SU-DHL-6 (cell line): Measurements from ENCODE around the gene AGRN.
"Not testable (repeated sequence)": the region's sequence is repeated elsewhere in the genome, so short reads cannot be mapped to it uniquely, and the experiment has no call there.

Source experiments
- H2AFZ ChIP-seq: fragments of 200-600 bp; sonication (generic); 2 replicates; pipeline ENCODE4 v1.6.1; 2014; ENCODE audit warnings: low read depth, mild to moderate bottlenecking, moderate library complexity, mixed read lengths, antibody characterized with exemption, low read length; ENCODE audit not compliant: severe bottlenecking
- H3F3A ChIP-seq: fragments of 200-600 bp; shearing (Covaris generic); 2 replicates; pipeline ENCODE4 v1.6.0; 2016; ENCODE audit warnings: antibody characterized with exemption, mild to moderate bottlenecking; ENCODE audit not compliant: insufficient read depth
- H3K27ac ChIP-seq: fragments of 200-600 bp; sonication (generic); 2 replicates; pipeline ENCODE4 v1.5.1; 2016; ENCODE audit warnings: low read depth, mild to moderate bottlenecking, low read length, moderate library complexity, mixed read lengths
- H3K27me3 ChIP-seq: fragments of 200-600 bp; sonication (generic), shearing (Covaris generic); 2 replicates; pipeline ENCODE4 v1.6.0; 2014; ENCODE audit warnings: mild to moderate bottlenecking, low read length
- H3K36me3 ChIP-seq: fragments of 200-600 bp; sonication (generic); 2 replicates; pipeline ENCODE4 v1.6.1; 2014; ENCODE audit warnings: mild to moderate bottlenecking, low read length, mixed read lengths
- H3K4me2 ChIP-seq: fragments of 300-600, 200-600 bp; shearing (Covaris generic), sonication (generic); 2 replicates; pipeline ENCODE4 v1.6.0; 2014; ENCODE audit warnings: low read length, low read depth, mild to moderate bottlenecking; ENCODE audit not compliant: poor library complexity, severe bottlenecking
- H3K4me3 ChIP-seq: fragments of 200-600 bp; sonication (generic); 2 replicates; pipeline ENCODE4 v1.5.1; 2014; ENCODE audit warnings: antibody characterized with exemption, low read length, mild to moderate bottlenecking, mixed read lengths; ENCODE audit not compliant: insufficient read depth, poor library complexity, severe bottlenecking
- H3K79me2 ChIP-seq: fragments of 200-600 bp; sonication (generic); 2 replicates; pipeline ENCODE4 v1.6.1; 2014; ENCODE audit warnings: mild to moderate bottlenecking, low read length, moderate library complexity; ENCODE audit not compliant: insufficient read depth
- H3K9ac ChIP-seq: fragments of 200-600 bp; sonication (generic); 2 replicates; pipeline ENCODE4 v1.7.0; 2014; ENCODE audit warnings: mild to moderate bottlenecking, low read length
- H3K9me2 ChIP-seq: fragments of 200-600 bp; sonication (generic); replicated peaks from 2 replicates; pipeline ENCODE4 v1.6.1; 2014; ENCODE audit warnings: low read length; ENCODE audit not compliant: insufficient read depth
- H3K9me3 ChIP-seq: fragments of 200-600 bp; sonication (generic); 2 replicates; pipeline ENCODE4 v1.6.1; 2014; ENCODE audit warnings: low read length, mixed read lengths; ENCODE audit not compliant: insufficient read depth
- H4K20me1 ChIP-seq: fragments of 200-600 bp; sonication (generic); 2 replicates; pipeline ENCODE4 v1.6.1; 2014; ENCODE audit warnings: low read depth, mild to moderate bottlenecking, antibody characterized with exemption, low read length, moderate library complexity, mixed read lengths
- EZH2phosphoT487 ChIP-seq: fragments of 200-600 bp; sonication (generic), shearing (Covaris generic); conservative IDR thresholded peaks from 2 replicates; pipeline ENCODE4 v1.6.1; 2018; ENCODE audit warnings: mild to moderate bottlenecking, antibody characterized with exemption, low read length, moderate library complexity, mixed read lengths
- TF ChIP-seq, protein P1 (sequence below): fragments of 200-600 bp; sonication (generic); IDR thresholded peaks from one replicate; pipeline ENCODE4 v1.5.1; 2017; ENCODE audit warnings: antibody characterized with exemption, mild to moderate bottlenecking, low read length, moderate library complexity; ENCODE audit not compliant: insufficient read depth, poor library complexity, severe bottlenecking

AGRN gene

DNA sequence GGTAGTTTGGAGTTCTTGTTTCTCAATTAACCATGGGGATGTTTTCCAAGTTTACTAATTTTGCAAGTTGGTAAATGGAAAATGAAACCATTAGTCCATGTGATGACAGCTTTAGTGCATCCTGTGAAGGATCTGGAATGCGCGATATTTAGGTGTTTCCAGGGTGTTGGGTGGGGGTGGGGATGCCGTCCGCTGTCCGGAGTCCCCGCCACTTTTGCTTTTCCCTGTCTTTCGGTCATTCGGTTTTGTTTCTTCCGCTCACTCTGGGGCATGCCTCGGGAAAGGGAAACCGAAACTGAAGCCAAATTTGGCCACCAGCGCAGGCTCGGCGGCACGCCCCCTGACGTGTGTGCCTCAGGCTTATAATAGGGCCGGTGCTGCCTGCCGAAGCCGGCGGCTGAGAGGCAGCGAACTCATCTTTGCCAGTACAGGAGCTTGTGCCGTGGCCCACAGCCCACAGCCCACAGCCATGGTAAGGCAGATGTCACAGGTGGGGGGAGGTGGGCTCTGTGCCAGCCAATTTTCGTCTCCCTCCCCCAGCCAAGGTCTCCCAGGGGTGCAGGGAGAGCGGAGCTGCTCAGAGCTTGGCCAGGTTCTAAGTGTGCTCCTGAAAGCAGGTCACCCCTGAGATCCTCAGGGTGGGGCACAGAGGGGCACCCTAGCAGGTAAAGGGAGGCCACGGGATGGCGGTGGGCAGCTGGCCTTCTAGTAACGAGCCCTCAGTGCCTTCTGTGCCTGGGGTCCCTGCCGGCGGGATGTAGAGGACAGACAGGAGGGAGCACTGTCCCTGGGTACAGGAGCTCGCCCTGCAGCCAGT lies 6.6 kb upstream of the AGRN start, which contains the start of gene ISG15:
TSS of gene ISG15 (plus strand) at position 393 of the 817 bp plus-strand sequence. CDS start at position 470, 77 bp downstream.
- no peaks in the 10 kb centered on the region for H3K36me3 ChIP-seq
- H4K20me1 ChIP-seq, result no peaks in the 10 kb centered on the region
- H3K27me3 ChIP-seq, result no peaks in the 10 kb centered on the region
- H3K4me2 ChIP-seq, result peak within 1 kb of the TSS; percentile 60
- no peaks in the 10 kb centered on the region for H3K9me2 ChIP-seq
- peak within 1 kb of the TSS; percentile 26 for H3K4me3 ChIP-seq
- no peaks in the 10 kb centered on the region for H3K9me3 ChIP-seq
- H2AFZ ChIP-seq, result peak within 1 kb of the TSS; percentile 42
- no peaks in the 10 kb centered on the region for H3F3A ChIP-seq
- H3K79me2 ChIP-seq, result no peaks in the 10 kb centered on the region
- H3K9ac ChIP-seq, result peak within 1 kb of the TSS; percentile 33
- H3K27ac ChIP-seq, result no peak within 1 kb of the TSS
- TF ChIP-seq, protein P1, sequence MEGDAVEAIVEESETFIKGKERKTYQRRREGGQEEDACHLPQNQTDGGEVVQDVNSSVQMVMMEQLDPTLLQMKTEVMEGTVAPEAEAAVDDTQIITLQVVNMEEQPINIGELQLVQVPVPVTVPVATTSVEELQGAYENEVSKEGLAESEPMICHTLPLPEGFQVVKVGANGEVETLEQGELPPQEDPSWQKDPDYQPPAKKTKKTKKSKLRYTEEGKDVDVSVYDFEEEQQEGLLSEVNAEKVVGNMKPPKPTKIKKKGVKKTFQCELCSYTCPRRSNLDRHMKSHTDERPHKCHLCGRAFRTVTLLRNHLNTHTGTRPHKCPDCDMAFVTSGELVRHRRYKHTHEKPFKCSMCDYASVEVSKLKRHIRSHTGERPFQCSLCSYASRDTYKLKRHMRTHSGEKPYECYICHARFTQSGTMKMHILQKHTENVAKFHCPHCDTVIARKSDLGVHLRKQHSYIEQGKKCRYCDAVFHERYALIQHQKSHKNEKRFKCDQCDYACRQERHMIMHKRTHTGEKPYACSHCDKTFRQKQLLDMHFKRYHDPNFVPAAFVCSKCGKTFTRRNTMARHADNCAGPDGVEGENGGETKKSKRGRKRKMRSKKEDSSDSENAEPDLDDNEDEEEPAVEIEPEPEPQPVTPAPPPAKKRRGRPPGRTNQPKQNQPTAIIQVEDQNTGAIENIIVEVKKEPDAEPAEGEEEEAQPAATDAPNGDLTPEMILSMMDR, result no peak

DNA sequence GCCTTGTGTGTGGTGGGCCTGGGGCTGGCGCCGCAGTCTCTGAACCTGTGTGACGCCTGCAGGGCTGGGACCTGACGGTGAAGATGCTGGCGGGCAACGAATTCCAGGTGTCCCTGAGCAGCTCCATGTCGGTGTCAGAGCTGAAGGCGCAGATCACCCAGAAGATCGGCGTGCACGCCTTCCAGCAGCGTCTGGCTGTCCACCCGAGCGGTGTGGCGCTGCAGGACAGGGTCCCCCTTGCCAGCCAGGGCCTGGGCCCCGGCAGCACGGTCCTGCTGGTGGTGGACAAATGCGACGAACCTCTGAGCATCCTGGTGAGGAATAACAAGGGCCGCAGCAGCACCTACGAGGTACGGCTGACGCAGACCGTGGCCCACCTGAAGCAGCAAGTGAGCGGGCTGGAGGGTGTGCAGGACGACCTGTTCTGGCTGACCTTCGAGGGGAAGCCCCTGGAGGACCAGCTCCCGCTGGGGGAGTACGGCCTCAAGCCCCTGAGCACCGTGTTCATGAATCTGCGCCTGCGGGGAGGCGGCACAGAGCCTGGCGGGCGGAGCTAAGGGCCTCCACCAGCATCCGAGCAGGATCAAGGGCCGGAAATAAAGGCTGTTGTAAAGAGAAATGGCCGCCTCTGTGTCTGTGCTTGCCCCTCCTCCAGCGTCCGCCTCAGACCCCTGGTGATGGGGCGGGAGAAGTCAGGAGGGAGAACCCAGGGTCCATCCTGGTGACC lies 5.8 kb upstream of the AGRN start:
- Histone ChIP-seq H3K4me2 (peak overlapping the region; percentile 60), H3F3A (no peaks in the 10 kb centered on the region), H3K9ac (peak overlapping the region; percentile 33), H2AFZ (no peak overlapping the region), H3K27me3 (no peaks in the 10 kb centered on the region), H3K27ac (no peak overlapping the region), H4K20me1 (no peaks in the 10 kb centered on the region), H3K4me3 (peak overlapping the region; percentile 26), H3K36me3 (no peaks in the 10 kb centered on the region), H3K9me2 (no peaks in the 10 kb centered on the region), H3K9me3 (no peaks in the 10 kb centered on the region), H3K79me2 (no peaks in the 10 kb centered on the region)
- TF ChIP-seq EZH2phosphoT487, result no peak
- TF ChIP-seq, protein P1, result no peak

DNA sequence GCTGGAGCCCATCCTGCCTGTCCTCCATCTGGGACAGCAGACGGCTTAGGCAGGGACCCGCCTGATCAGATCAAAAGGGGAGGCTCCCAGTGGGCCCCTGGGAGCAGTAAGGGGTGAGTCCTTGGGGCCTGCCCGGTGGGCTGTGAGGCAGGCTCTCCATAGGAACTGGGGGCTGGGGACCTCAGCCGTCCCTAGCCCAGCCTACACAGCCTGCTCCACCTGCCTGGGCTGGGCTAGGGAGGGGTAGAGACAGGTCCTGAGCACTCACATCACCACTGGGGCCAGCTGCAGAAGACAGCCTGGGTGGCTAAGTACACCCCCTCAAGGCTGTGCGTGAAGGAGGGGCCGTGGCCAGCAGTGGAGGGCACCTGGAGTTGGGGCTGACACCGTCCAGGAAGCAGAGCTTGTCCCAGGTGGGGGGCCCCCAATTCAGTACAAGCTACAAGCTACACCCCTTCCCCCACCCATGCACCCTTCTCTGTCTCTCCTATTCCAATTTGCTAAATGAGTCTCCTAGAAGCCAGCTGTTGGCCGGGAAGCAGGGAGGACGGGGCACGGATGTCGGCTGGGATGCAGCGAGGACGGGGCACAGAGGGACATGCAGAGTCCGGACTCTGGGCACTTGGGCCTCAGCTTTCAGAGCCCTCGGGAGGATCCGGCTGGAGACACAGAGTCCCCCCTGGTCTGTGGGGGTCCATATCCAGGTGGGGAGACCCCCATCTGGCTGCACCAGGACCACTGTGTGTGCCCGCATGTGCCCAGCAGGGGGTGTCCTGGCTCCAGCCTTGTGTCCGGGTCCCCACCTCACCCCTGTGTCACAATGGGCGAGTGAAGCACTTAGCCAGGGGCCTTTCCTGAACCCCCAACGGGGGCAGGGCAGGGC lies 4.9 kb upstream of the AGRN start:
- H3K4me2 ChIP-seq, result no peak overlapping the region

DNA sequence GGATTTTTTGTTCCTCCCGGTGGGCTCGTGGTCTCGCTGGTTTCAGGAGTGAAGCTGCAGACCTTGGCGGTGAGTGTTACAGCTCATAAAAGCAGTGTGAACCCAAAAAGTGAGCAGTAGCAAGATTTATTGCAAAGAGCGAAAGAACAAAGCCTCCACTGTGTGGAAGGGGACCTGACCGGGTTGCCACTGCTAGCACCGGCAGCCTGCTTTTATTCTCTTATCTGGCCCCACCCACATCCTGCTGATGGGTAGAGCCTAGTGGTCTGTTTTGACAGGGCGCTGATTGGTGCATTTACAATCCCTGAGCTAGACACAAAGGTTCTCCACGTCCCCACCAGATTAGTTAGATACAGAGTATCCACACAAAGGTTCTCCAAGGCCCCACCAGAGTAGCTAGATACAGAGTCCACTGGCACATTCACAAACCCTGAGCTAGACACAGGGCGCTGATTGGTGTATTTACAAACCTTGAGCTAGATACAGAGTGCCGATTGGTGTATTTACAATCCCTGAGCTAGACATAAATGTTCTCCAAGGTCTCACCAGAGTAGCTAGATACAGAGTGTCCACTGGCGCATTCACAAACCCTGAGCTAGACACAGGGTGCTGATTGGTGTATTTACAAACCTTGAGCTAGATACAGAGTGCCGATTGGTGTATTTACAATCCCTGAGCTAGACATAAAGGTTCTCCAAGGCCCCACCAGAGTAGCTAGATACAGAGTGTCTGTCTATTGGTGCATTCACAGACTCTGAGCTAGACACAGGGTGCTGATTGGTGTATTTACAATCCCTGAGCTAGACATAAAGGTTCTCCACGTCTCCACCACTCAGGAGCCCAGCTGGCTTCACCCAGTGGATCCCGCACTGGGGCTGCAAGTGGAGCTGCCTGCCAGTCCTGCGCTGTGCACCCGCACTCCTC lies 2.3 kb upstream of the AGRN start:
- not testable (repeated sequence) for H3K27ac ChIP-seq, H3K9ac ChIP-seq, H2AFZ ChIP-seq, H3K36me3 ChIP-seq, H3K27me3 ChIP-seq, H3K9me3 ChIP-seq, H3F3A ChIP-seq, H3K9me2 ChIP-seq, H3K4me2 ChIP-seq, H3K79me2 ChIP-seq, H4K20me1 ChIP-seq, H3K4me3 ChIP-seq

More for the DNA sequence above, 4.9 kb upstream of the AGRN start:
- H3K9ac ChIP-seq, result no peak overlapping the region
- H3K9me3 ChIP-seq, result no peaks in the 10 kb centered on the region
- no peaks in the 10 kb centered on the region for H3K9me2 ChIP-seq
- H4K20me1 ChIP-seq, result no peaks in the 10 kb centered on the region
- H3K79me2 ChIP-seq, result no peaks in the 10 kb centered on the region
- H3K36me3 ChIP-seq, result no peaks in the 10 kb centered on the region
- H3F3A ChIP-seq, result no peaks in the 10 kb centered on the region
- no peak overlapping the region for H3K27ac ChIP-seq
- no peaks in the 10 kb centered on the region for H3K27me3 ChIP-seq
- TF ChIP-seq, protein P1, result peak; percentile 22
- no peak for TF ChIP-seq EZH2phosphoT487
- no peak overlapping the region for H2AFZ ChIP-seq
- no peak overlapping the region for H3K4me3 ChIP-seq
